Kidney (tissue), 14 donors: ENCODE results near the gene PTPRU. TPM values are rescaled to one million over a fixed set of nuclear protein-coding genes. Genes with fewer than 3 reads are reported as not detected.

Experiments used
- DNase-seq, 5 donors: peaks; one replicate each; pipeline ENCODE4 v3.0.0-alpha.2; 2013 to 2020
- FAIRE-seq: peaks from 2 replicates; lab custom pipeline; 2012; peaks lifted over from hg19 to GRCh38; lab: Jason Lieb, UNC
- H3K27ac ChIP-seq, 2 donors: one replicate each; pipeline ENCODE4 v1.7.0; 2013; ENCODE audit warnings: low read depth in 2 of 2, low read length in 2 of 2, inconsistent platforms in 1 of 2
- H3K27me3 ChIP-seq: one replicate; pipeline ENCODE4 v1.7.1; 2013; ENCODE audit warnings: low read length, inconsistent platforms; ENCODE audit not compliant: control insufficient read depth, insufficient read depth
- H3K36me3 ChIP-seq, 3 donors: one replicate each; pipeline versions ENCODE4 v1.7.0 to v1.7.1; 2013; ENCODE audit warnings: low read length in 3 of 3, control low read depth in 1 of 3, inconsistent platforms in 1 of 3; ENCODE audit not compliant: insufficient read depth in 3 of 3, control insufficient read depth in 2 of 3
- H3K4me1 ChIP-seq, 3 donors: one replicate each; pipeline versions ENCODE4 v1.7.0 to v1.7.1; 2013; ENCODE audit warnings: low read length in 3 of 3, inconsistent platforms in 1 of 3, low read depth in 1 of 3; ENCODE audit not compliant: control insufficient read depth in 2 of 3, insufficient read depth in 2 of 3
- H3K4me3 ChIP-seq, 3 donors: one replicate each; pipeline versions ENCODE4 v1.7.0 to v1.8.1; 2013; ENCODE audit warnings: low read length in 3 of 3, control low read depth in 1 of 3, inconsistent platforms in 1 of 3
- H3K9ac ChIP-seq, 3 donors: one replicate each; pipeline versions ENCODE4 v1.7.0 to v1.7.1; 2013; ENCODE audit warnings: low read length in 3 of 3, control low read depth in 1 of 3, inconsistent platforms in 1 of 3
- H3K9me3 ChIP-seq, 3 donors: one replicate each; pipeline versions ENCODE4 v1.7.0 to v1.7.1; 2013; ENCODE audit warnings: low read length in 3 of 3, control low read depth in 1 of 3, inconsistent platforms in 1 of 3; ENCODE audit not compliant: control insufficient read depth in 2 of 3, insufficient read depth in 1 of 3
- CTCF ChIP-seq: IDR thresholded peaks from 3 replicates; pipeline ENCODE4 v1.5.1; 2012; ENCODE audit warnings: mild to moderate bottlenecking, moderate library complexity, borderline replicate concordance; ENCODE audit not compliant: insufficient read depth; ENCODE audit errors: extremely low read depth
- intact Hi-C: fragments of 100-400 bp; cut with DNase I; formaldehyde crosslinking; loops from one replicate; pipeline ENCODE4 v1.11.1; 2022
- polyA plus RNA-seq: library from polyadenylated mRNA; stranded (reverse); fragments of 350-450 nt; fragmentation: Illumina TruSeq; extraction: RNeasy Lipid Tissue Mini Kit (QIAGEN cat#74804); gene quantifications from one replicate; pipeline ENCODE4 v1.2.3, GENCODE V29; 2014; ENCODE audit warnings: low read depth, low replicate concordance; ENCODE audit not compliant: insufficient read depth
- total RNA-seq: library from RNA; stranded (reverse); fragmentation: NEBNext Ultra II Directional; extraction: Animal tissue kit (Norgen Biotek cat#: 25700); gene quantifications from one replicate; pipeline ENCODE4 v1.2.1, GENCODE V29; 2021
- donor health status: control.
- donor health status: control.
- donor health status: control.
- donor health status: control.
- donor health status: control.
- donor health status: DM: yes; HTN: yes; CAD: no.
- donor health status: Normal renal cell carcinoma (clear cell type).

The PTPRU gene
- total and polyA plus RNA-seq, 2 donors from 2014 or later: 3.7 to 53.6 TPM

- peaks cover 0 to 7% (median 0%) of the 10 kb centered on the region in 3 donors for H3K36me3 ChIP-seq
- no peak for TF ChIP-seq CTCF
- no peak for FAIRE-seq
Observed at GRCh38 chr1:29193879-29194455, 42.4 kb upstream of the PTPRU start.

GRCh38 chr1:29195881-29196291, 40.4 kb upstream of the PTPRU start:
- H3K4me1 ChIP-seq: no peaks in the 10 kb centered on the region
- DNase-seq (peak in 1 of 5 donors; percentile 79), FAIRE-seq (no peak)
- intact Hi-C loops: no loop called here
- no peak for TF ChIP-seq CTCF
- no peaks in the 10 kb centered on the region for H3K9me3 ChIP-seq
- no peaks in the 10 kb centered on the region for H3K27me3 ChIP-seq
- no peak overlapping the region for H3K27ac ChIP-seq
- no peak overlapping the region for H3K4me3 ChIP-seq
- no peak overlapping the region for H3K9ac ChIP-seq
- H3K36me3 ChIP-seq: peaks cover 0 to 12% (median under 1%) of the 10 kb centered on the region in 3 donors

More at GRCh38 chr1:29193879-29194455, 42.4 kb upstream of the PTPRU start:
- Histone ChIP-seq H3K4me1 (no peaks in the 10 kb centered on the region), H3K9me3 (no peaks in the 10 kb centered on the region), H3K27me3 (no peaks in the 10 kb centered on the region), H3K4me3 (no peak overlapping the region), H3K27ac (no peak overlapping the region), H3K9ac (no peak overlapping the region)
- intact Hi-C loops: no loop called here
- DNase-seq: no peak

GRCh38 chr1:29196863-29197589, 39.3 kb upstream of the PTPRU start:
- no peak overlapping the region for H3K9ac ChIP-seq
- no peak overlapping the region for H3K4me3 ChIP-seq
- H3K4me1 ChIP-seq: peaks cover 0 to 1% (median 0%) of the 10 kb centered on the region in 3 donors
- no peaks in the 10 kb centered on the region for H3K27me3 ChIP-seq
- peaks cover 0 to 18% (median 12%) of the 10 kb centered on the region in 3 donors for H3K36me3 ChIP-seq
- DNase-seq (no peak), FAIRE-seq (no peak)
- no peak for TF ChIP-seq CTCF
- H3K9me3 ChIP-seq: no peaks in the 10 kb centered on the region
- no peak overlapping the region for H3K27ac ChIP-seq
- intact Hi-C loops: no loop called here
